Thyroid gland (tissue), 4 donors: ENCODE data around the gene GPR3.

ENCODE experiments used
- CTCF ChIP-seq, 6 experiments: fragments of 200-600 bp in 3 of 6; fragments of 450-650 bp in 3 of 6; sonication (generic) in 3 of 6; IDR thresholded peaks; one replicate each; pipeline ENCODE4 v1.5.1; 2016 to 2019; ENCODE audit warnings: antibody characterized with exemption in 6 of 6, mild to moderate bottlenecking in 2 of 6, inconsistent platforms in 1 of 6, moderate library complexity in 1 of 6
- POLR2A ChIP-seq, 2 donors: fragments of 450-650 bp; IDR thresholded peaks; one replicate each; pipeline ENCODE4 v1.6.1; 2017; ENCODE audit warnings: antibody characterized with exemption in 2 of 2, mild to moderate bottlenecking in 2 of 2, moderate library complexity in 1 of 2

- TF ChIP-seq CTCF (IDR thresholded peaks at IDR 0.05) (no peak), POLR2A (IDR thresholded peaks at IDR 0.05) (no peak)
Measured at GRCh38 chr1:27394925-27395324, 2.5 kb downstream of the GPR3 start.
